ENCODE data around the gene KLRG1.

Gene KLRG1

DNA sequence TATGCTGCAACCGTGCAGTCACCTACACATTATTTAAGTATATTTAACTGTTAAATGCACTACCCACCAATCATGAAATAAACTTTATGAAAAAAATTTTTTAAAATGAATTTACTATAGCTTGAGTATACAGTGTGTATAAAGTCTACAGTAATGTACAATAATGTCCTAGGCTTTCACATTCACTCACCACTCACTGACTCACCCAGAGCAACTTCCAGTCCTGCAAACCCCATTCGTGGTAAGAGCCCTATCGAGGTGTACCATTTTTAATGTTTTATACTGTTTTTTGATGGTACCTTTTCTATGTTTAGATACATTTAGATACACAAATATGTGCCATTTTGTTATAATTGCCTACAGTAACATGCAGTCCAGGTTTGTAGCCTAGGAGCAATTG, 48.1 kb downstream of the KLRG1 start:
- DNase-seq (ENCODE audit: extremely low read depth, low read depth): no peak
- TF ChIP-seq CTCF (IDR thresholded peaks at IDR 0.05; ENCODE audit: low read depth, low read length): no peak

GRCh38 chr12:9039397-9039977, 50.1 kb downstream of the KLRG1 start:
- peak; percentile 7 for DNase-seq (ENCODE audit: extremely low read depth, low read depth)
- TF ChIP-seq CTCF (IDR thresholded peaks at IDR 0.05; ENCODE audit: low read depth, low read length): peak; percentile 70

- TF ChIP-seq CTCF (IDR thresholded peaks at IDR 0.05; ENCODE audit: low read depth, low read length): no peak
- DNase-seq (ENCODE audit: extremely low read depth, low read depth): no peak
Measured at GRCh38 chr12:9040484-9041186, 51.3 kb downstream of the KLRG1 start.

- no peak for DNase-seq (ENCODE audit: extremely low read depth, low read depth)
- TF ChIP-seq CTCF (IDR thresholded peaks at IDR 0.05; ENCODE audit: low read depth, low read length): no peak
Measured at GRCh38 chr12:9041321-9041720, 52.0 kb downstream of the KLRG1 start.

DNA sequence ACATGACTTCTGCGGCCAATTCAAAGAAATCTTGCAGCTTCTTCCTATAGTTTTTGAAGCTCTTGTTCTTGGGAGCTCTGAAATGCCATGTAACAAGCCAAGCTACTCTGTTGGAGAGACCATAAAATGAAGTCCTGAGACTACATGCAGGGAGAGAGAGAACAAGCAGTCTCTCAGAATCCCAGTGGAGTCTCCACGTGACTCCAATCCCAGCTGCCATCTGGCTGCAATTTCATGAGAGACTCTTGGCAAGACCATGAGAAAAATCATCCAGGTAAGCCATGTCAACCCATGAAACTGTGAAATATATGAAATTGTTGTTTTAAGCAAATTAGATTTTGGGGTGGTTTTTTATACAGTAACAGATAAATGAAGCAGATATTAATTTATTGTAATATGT, 54.4 kb downstream of the KLRG1 start:
- no peak for DNase-seq (ENCODE audit: extremely low read depth, low read depth)
- no peak for TF ChIP-seq CTCF (IDR thresholded peaks at IDR 0.05; ENCODE audit: low read depth, low read length)

DNA sequence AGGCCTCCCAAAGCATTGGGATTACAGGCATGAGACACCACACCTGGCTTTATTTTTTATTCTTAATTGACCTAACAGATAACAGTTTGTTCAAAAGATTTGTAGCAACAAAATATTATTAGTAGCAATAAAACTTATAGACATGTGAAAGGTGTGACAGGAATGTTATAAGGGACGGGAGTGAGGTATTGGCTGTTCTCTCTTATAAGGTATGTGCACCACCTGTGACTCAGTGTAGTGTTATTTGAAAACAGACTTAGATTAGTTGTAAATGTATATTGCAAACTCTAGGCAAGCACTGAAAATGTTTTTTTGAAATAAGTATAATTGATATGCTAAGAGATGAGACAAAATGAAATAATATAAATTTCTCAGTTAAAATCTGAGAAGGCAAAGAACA, 57.8 kb downstream of the KLRG1 start:
- no peak for DNase-seq (ENCODE audit: extremely low read depth, low read depth)
- no peak for TF ChIP-seq CTCF (IDR thresholded peaks at IDR 0.05; ENCODE audit: low read depth, low read length)

DNA sequence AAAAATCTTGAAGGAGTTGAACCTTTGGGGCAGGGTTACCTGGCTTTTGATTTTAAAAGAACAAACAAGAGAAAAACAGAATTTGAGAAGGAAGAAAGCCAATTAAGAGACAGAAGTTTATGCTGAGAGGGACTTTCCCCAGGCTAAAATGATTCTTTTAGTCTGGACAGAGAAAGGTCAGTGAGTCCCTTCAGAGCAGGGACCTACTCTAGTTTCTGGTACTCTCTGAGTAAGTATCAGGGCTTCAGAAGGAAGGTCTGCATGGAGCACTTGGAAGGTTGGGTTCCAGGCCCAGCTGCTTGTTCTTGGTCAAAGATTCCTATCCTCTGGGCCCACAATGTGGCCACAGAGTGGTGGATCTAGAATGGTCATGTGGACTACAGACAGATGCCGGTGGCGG, 59.6 kb downstream of the KLRG1 start:
- TF ChIP-seq CTCF (IDR thresholded peaks at IDR 0.05; ENCODE audit: low read depth, low read length): no peak
- no peak for DNase-seq (ENCODE audit: extremely low read depth, low read depth)
